Measurements from ENCODE around the gene CSF1. TPM values are rescaled to one million over a fixed set of nuclear protein-coding genes. Genes with fewer than 3 reads are reported as not detected.
"Not testable (repeated sequence)": the region's sequence is repeated elsewhere in the genome, so short reads cannot be mapped to it uniquely, and the experiment has no call there.

The CSF1 gene, protein sequence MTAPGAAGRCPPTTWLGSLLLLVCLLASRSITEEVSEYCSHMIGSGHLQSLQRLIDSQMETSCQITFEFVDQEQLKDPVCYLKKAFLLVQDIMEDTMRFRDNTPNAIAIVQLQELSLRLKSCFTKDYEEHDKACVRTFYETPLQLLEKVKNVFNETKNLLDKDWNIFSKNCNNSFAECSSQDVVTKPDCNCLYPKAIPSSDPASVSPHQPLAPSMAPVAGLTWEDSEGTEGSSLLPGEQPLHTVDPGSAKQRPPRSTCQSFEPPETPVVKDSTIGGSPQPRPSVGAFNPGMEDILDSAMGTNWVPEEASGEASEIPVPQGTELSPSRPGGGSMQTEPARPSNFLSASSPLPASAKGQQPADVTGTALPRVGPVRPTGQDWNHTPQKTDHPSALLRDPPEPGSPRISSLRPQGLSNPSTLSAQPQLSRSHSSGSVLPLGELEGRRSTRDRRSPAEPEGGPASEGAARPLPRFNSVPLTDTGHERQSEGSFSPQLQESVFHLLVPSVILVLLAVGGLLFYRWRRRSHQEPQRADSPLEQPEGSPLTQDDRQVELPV
- 53.4 and 78.5 TPM in 2 replicates for total RNA-seq

DNA sequence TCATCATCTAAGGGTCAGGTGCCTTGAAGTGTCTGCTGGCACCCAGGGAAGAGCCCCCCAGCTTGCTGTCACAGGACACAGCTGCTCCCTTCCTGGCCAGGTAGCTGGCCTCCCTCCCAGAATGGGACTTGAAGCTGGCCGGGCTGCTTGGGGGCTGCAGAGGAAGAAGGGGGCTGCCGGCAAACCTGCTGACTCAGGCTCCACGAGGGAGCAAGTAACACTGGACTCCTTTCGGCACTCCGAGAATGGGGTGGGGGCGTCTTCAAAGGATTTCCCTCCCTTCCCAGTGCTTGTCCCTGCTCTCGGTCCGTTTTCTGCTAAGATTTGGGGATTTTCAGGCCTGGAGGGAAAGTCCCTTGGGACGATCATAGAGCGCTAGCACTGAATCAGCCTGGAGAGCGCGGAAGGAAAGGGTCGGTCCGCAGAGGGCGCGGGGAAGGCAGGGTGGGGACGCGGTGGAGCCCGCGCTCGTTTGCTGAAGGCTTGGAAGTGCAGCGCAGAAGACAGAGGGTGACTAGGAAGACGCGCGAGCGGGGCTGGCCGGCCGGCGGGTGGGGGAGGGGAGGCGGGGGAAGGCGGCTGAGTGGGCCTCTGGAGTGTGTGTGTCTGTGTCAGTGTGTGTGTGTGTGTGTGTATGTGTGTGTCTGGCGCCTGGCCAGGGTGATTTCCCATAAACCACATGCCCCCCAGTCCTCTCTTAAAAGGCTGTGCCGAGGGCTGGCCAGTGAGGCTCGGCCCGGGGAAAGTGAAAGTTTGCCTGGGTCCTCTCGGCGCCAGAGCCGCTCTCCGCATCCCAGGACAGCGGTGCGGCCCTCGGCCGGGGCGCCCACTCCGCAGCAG, at the start of gene CSF1:
CSF1 (plus strand) TSS at position 727 of the 840 bp plus-strand sequence. CDS start 175 bp downstream, outside the sequence.
- H3K36me3 ChIP-seq (ENCODE audit: control insufficient read depth, insufficient read depth, low read length) = no peaks in the 10 kb centered on the region
- H3K4me3 ChIP-seq (ENCODE audit: low read depth, low read length) = peak within 1 kb of the TSS; percentile 73
- no peak for DNase-seq (ENCODE audit: low read depth)
- no peaks in the 10 kb centered on the region for H3K27me3 ChIP-seq (ENCODE audit: control insufficient read depth, insufficient read depth, low read length)
- TF ChIP-seq, protein P1, sequence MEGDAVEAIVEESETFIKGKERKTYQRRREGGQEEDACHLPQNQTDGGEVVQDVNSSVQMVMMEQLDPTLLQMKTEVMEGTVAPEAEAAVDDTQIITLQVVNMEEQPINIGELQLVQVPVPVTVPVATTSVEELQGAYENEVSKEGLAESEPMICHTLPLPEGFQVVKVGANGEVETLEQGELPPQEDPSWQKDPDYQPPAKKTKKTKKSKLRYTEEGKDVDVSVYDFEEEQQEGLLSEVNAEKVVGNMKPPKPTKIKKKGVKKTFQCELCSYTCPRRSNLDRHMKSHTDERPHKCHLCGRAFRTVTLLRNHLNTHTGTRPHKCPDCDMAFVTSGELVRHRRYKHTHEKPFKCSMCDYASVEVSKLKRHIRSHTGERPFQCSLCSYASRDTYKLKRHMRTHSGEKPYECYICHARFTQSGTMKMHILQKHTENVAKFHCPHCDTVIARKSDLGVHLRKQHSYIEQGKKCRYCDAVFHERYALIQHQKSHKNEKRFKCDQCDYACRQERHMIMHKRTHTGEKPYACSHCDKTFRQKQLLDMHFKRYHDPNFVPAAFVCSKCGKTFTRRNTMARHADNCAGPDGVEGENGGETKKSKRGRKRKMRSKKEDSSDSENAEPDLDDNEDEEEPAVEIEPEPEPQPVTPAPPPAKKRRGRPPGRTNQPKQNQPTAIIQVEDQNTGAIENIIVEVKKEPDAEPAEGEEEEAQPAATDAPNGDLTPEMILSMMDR (IDR thresholded peaks at IDR 0.05; ENCODE audit: insufficient read depth, low read length, poor library complexity, severe bottlenecking) = no peak

DNA sequence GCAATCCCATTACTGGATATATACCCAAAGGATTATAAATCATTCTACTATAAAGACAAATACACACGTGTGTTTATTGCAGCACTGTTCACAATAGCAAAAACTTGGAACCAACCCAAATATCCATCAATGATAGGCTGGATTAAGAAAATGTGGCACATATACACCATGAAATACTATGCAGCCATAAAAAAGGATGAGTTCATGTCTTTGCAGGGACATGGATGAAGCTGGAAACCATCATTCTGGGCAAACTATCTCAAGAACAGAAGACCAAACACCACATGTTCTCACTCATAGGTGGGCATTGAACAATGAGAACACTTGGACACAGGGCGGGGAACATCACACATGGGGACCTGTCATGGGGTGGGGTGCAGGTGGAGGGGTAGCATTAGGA, 49.0 kb upstream of the CSF1 start:
- H3K27me3 ChIP-seq (ENCODE audit: control insufficient read depth, insufficient read depth, low read length); DNase-seq (ENCODE audit: low read depth); H3K36me3 ChIP-seq (ENCODE audit: control insufficient read depth, insufficient read depth, low read length): not testable (repeated sequence)

DNA sequence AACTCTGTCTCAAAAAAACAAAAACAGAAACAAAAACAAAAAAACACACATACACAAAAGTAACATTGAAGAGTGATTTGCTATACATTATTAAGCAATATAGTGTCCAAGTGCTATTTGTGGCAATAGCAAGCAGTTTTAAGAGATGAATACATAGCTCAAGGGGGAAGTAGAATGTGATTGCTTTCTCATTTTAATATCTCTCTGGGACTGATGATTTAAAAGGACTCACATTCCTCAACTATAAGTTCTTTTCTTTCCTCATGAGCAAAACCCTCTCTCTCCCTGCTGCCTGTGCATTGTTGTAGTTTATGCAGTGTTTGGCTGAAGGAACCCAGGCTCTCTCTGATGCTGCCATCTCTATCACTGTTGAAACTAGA, 47.0 kb upstream of the CSF1 start:
- DNase-seq (ENCODE audit: low read depth) = no peak
- no peak overlapping the region for H3K4me3 ChIP-seq (ENCODE audit: low read depth, low read length)
- TF ChIP-seq, protein P1 (IDR thresholded peaks at IDR 0.05; ENCODE audit: insufficient read depth, low read length, poor library complexity, severe bottlenecking) = no peak
- H3K27me3 ChIP-seq (ENCODE audit: control insufficient read depth, insufficient read depth, low read length) = no peaks in the 10 kb centered on the region
- H3K36me3 ChIP-seq (ENCODE audit: control insufficient read depth, insufficient read depth, low read length) = no peaks in the 10 kb centered on the region

More for the DNA sequence above, 49.0 kb upstream of the CSF1 start:
- not testable (repeated sequence) for H3K4me3 ChIP-seq (ENCODE audit: low read depth, low read length)

DNA sequence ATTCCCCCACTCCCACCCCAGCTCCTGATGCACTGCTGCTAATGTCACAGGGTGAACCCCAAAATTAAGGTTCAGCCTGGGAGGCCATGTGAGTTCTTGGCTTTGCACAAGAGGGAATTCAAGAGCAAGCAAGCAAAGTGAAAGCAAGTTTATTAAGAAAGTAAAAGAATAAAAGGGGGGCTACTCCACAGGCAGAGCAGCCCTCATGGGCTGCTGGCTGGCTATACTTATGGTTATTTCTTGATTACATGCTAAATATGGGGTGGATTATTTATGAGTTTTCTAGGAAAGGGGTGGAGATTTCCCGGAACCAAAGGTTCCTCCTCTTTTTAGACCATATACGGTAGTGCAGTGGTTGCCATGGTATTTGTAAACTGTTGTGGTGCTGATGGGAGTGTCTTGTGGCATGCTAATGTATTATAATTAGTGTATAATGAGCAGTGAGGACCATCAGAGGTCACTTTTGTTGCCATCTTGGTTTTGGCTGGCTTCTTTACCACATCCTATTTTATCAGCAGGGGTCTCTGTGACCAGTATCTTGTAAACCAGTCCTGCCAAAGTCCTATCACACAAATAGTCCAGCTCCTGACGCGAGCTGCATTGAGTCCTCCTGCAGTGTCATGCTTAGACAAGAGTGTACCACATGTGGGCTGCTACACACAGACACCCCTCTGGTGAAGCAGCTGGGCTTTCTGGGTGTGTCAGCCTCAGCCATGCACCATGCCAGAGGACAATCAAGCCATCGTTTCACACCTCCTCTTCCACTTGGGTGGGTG, 46.4 kb upstream of the CSF1 start:
- Histone ChIP-seq H3K36me3 (ENCODE audit: control insufficient read depth, insufficient read depth, low read length) (no peaks in the 10 kb centered on the region), H3K4me3 (ENCODE audit: low read depth, low read length) (no peak overlapping the region), H3K27me3 (ENCODE audit: control insufficient read depth, insufficient read depth, low read length) (no peaks in the 10 kb centered on the region)
- DNase-seq (ENCODE audit: low read depth) = no peak
- TF ChIP-seq, protein P1 (IDR thresholded peaks at IDR 0.05; ENCODE audit: insufficient read depth, low read length, poor library complexity, severe bottlenecking) = no peak

DNA sequence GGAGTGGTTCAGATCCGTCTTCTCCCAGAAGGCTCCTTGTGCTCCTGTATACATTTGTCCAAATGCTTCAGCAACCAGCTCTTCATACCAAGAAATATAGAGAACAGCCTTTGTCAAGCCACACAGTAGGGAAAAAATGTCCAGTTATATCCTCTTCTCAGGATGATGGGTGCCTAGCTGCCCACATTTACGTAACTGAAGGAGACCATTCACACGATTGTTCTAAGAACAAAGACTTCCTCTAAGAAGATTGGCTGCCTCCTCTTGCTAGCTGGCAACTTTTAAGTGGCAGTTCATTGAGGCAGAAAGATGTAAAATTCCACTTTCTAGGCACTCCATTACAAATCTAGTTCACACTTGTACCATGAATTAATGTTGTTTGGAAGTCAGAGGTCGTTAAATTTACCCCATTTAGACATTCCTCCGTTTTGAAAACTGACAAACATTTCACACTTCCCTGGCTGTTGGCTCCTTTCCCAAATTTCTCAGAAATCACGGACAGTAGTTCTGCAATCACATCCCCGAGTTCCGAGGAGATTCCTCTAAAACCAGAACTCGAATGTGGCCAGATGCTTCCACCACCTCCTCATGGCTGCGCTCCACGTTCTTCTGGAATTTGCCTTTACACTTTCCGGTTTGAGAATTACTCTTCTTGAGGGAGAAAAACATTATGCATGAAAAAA, 45.6 kb upstream of the CSF1 start:
- DNase-seq (ENCODE audit: low read depth) = no peak
- Histone ChIP-seq H3K27me3 (ENCODE audit: control insufficient read depth, insufficient read depth, low read length) (no peaks in the 10 kb centered on the region), H3K36me3 (ENCODE audit: control insufficient read depth, insufficient read depth, low read length) (no peaks in the 10 kb centered on the region), H3K4me3 (ENCODE audit: low read depth, low read length) (no peak overlapping the region)
- TF ChIP-seq, protein P1 (IDR thresholded peaks at IDR 0.05; ENCODE audit: insufficient read depth, low read length, poor library complexity, severe bottlenecking) = no peak

Data from kidney epithelial cell (primary cell).